ENCODE results near the gene BRCA1.
A peak's percentile ranks its signal among the peaks of the same experiment; 100 is the strongest.
"Not testable (repeated sequence)": the region's sequence is repeated elsewhere in the genome, so short reads cannot be mapped to it uniquely, and the experiment has no call there.

BRCA1 gene

GRCh38 chr17:43000894-43001293, 124.3 kb downstream of the BRCA1 start:
- DNase-seq, result not testable (repeated sequence)

DNA sequence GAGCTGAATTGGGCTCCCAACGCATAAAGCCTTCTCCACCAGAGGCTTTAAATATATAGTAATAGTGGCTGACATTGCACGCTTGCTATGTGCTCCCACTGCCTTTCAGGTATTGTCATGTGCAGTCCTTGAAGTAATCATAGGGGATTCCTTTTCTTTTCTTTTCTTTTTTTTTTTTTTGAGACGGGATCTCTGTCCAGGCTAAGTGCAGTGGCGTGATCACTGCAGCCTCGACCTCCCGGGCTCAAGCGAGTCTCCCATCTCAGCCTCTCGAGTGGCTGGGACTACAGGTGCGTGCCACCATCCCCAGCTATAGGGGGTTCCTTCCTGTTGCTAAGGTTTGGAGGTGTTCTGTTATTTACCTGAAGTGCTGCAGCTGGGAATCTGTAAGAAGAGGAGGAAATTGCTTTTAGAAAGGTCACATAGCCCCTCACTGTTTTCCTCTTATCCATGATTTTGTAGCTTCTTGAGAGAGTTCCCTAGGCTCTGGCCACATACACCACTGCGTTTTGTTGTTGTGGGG, 126.1 kb downstream of the BRCA1 start:
- DNase-seq, result no peak

DNA sequence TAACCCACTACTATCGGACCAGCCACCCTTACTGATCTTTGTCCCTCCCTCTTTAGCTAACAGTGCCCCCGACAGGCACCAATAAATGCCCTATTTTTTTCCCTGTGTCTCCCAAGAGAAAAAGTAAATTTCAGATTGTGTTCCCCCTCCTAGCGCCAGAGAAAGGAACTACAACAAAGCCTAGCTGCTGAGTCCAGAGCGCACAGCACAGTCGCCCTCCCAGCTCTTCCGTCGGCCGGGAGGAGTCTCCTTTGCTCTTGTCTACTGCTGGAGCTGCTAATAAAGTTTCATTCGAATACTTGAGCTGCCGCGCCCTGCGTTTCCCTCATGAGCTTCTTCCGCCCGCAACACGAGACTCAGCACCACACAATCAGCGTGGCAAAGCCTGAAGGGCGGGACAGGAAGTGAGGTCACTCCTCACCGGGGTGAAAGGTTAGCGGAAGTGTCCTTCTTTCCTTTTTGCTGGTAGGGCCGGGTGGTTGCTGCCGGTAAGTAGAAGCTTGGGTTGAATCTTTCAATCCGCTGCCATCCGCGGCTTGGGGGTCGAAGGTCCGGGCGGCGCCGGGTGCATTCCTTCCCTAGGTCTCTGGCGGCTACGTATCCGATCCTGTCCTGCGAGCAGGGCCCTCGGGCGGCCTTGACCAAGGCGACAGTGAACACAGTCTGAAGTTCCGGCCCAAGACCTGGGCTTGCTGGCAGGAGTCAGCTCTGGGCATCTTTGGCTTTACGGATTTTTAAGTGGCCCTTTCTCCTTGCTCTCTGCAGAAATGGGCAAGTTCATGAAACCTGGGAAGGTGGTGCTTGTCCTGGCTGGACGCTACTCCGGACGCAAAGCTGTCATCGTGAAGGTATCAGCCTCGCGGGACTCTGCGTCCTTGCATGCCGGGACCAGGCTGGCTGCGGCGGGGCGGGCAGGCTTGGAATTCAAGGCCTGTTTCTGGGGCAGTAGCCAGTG, 126.9 kb downstream of the BRCA1 start, which contains the start of gene RPL27:
Gene RPL27 (plus strand): TSS at position 436 of the 955 bp plus-strand sequence. CDS start 332 bp downstream, at position 768.
- DNase-seq, result peak; percentile 98 to 100

- DNase-seq, result no peak
Observed at GRCh38 chr17:42997390-42997983, 127.7 kb downstream of the BRCA1 start.

Measured in hippocampal formation (tissue), 2 donors.